ENCODE measurements around the gene SPRY4.

GRCh38 chr5:142262683-142263082 lies 62.1 kb downstream of the SPRY4 start:
- TF ChIP-seq CTCF (IDR thresholded peaks at IDR 0.05; ENCODE audit: low read depth, low read length, poor library complexity, severe bottlenecking): no peak
- TF ChIP-seq EZH2phosphoT487 (IDR thresholded peaks at IDR 0.05; ENCODE audit: borderline replicate concordance, low read length): no peak
